Measurements from ENCODE around the gene IRX6.

Gene IRX6

DNA sequence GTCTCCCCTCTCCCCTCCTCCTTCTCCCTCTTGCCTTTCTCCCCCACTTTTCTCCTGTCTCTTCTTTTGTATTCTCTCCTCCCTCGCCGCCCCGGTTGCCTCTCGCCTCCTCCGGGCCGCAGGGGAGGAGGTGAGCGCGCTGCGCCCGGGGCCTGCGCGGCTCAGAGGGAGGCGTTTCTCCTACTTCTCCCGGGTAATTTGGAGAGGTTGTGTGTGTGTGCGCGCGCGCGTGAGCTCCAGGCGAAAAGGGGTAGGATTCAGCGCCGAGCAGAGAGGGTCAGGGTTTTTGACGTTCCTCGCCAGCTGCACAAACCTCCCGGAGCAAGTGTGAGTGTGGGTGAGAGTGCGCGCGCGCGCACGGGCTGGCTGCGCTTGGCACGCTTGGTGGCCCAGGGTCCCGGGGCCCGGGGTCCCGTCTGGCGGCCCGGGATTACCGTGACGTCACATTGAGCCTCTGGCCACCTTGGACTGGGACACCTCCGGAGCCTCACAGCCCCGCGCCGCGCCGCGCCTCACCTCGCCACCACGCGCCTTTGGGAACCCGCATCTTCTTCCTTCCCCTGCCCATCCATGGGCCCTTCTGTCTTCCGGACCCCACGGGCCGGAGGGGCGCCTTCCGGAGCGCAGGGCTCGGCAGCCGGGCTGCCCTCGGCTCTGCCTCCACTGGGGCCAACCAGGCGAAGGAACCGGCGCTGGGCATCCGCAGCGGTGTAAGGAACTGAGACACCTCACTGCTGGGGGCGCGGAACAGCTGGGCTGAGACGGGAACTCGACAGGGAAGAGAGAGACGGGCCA, 479 bp downstream of the IRX6 start:
- DNase-seq (ENCODE audit: low read depth), result no peak

DNA sequence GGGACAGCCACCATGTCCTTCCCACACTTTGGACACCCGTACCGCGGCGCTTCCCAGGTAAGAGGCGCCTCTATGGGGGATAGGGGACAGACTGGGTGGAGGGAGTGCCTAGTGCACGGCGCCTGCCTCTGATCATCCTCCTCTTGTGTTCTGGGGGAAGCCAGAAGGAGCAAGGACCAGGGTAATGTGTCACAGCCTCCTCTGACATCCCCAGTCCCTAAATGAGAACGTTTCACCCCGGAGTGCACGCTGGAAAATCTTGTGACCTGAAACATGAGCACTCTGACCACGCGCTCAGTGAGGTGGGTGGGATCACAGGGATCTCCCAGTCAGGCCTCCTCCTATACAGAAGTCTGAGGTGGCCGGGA, 1.1 kb downstream of the IRX6 start:
- DNase-seq (ENCODE audit: low read depth), result no peak

- no peak for DNase-seq (ENCODE audit: low read depth)
These were observed 1.6 kb downstream of the IRX6 start for GRCh38 chr16:55325458-55326109.

GRCh38 chr16:55326261-55327092, 2.5 kb downstream of the IRX6 start:
- DNase-seq (ENCODE audit: low read depth), result no peak

GRCh38 chr16:55328611-55329569, 4.9 kb downstream of the IRX6 start:
- DNase-seq (ENCODE audit: low read depth), result no peak

GRCh38 chr16:55329791-55330428, 5.9 kb downstream of the IRX6 start:
- no peak for DNase-seq (ENCODE audit: low read depth)

- peak; percentile 7 for DNase-seq (ENCODE audit: low read depth)
These were observed 7.0 kb downstream of the IRX6 start for GRCh38 chr16:55330781-55331647.

- no peak for DNase-seq (ENCODE audit: low read depth)
These were observed 7.7 kb downstream of the IRX6 start for GRCh38 chr16:55331648-55332185.

GRCh38 chr16:55333684-55334083, 9.7 kb downstream of the IRX6 start:
- no peak for DNase-seq (ENCODE audit: low read depth)

GRCh38 chr16:55338646-55339045, 14.6 kb downstream of the IRX6 start:
- no peak for DNase-seq (ENCODE audit: low read depth)

- no peak for DNase-seq (ENCODE audit: low read depth)
These were observed 16.4 kb downstream of the IRX6 start for GRCh38 chr16:55340445-55340844.

DNA sequence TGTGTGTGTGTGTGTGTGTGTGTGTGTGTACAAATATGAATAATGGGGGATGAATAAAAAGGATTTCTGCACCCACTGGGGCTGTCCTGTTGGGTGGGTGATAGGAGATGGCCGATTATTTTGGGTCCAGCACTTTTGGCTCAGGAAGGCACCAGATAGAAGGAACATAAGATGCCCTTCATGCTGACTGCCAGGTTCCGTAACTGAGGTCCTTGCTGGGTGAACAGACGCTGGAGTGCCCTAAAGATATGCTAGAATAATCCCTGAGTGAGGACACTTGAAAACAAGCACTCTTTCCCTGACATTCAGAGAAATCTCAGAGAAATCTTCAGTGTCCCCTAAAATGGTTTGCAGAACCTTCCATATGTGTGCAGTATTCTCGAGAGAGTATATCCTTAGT, 17.7 kb downstream of the IRX6 start:
- no peak for DNase-seq (ENCODE audit: low read depth)

DNA sequence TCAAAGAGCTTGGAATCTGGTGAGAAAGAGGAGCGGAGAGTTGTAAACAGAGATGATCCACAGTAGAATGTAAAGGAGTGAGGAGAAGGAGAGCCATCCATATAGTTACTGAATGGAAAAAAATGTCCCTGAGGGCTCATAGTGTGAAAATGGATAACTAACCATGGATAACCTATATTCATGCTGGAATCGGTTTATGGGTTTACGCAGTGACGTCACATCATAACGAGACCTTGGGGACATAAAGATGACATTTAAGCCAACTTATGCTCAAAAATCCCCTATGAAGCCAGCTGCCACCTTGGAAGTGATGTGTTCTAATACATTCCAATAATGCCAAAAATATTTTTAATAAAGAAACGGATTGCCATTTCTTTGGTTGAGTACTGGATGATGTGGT, 22.5 kb downstream of the IRX6 start:
- no peak for DNase-seq (ENCODE audit: low read depth)

GRCh38 chr16:55349867-55350266, 25.9 kb downstream of the IRX6 start:
- no peak for DNase-seq (ENCODE audit: low read depth)

GRCh38 chr16:55350984-55351383, 27.0 kb downstream of the IRX6 start:
- no peak for DNase-seq (ENCODE audit: low read depth)

DNA sequence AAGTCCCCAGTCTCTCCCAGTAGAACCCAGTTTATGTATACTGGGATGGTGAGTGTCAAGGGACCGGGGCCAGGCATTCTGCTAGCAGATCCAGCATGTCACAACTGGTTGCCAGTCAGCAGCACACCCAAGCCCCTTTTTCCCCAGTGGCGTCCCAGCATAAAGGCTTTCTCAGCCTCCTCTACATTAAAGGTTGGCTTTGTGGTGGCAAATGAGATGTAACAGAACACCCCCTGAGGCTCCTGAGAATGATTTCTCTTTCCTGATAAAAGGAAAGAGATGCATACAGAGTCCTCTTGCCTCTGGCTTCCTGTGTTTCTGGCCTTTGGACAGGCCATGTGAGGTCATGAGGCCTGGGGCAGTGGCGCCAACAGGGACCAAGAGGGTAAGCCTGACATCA, 27.9 kb downstream of the IRX6 start:
- no peak for DNase-seq (ENCODE audit: low read depth)

- no peak for DNase-seq (ENCODE audit: low read depth)
These were observed 33.2 kb downstream of the IRX6 start for GRCh38 chr16:55357241-55357640.

GRCh38 chr16:55359946-55360345, 35.9 kb downstream of the IRX6 start:
- DNase-seq (ENCODE audit: low read depth), result no peak

GRCh38 chr16:55364811-55365210, 40.8 kb downstream of the IRX6 start:
- no peak for DNase-seq (ENCODE audit: low read depth)

- no peak for DNase-seq (ENCODE audit: low read depth)
These were observed 43.4 kb downstream of the IRX6 start for GRCh38 chr16:55367301-55367811.
